GM19328 (cell line): ENCODE data around the gene ALDOA.

Experiments
- ATAC-seq: cut with Tn5 transposase; IDR thresholded peaks from one replicate; pipeline ENCODE4 v1.9.1; 2021; ENCODE audit warnings: mild to moderate bottlenecking, moderate library complexity; ENCODE audit not compliant: unreplicated experiment

ALDOA gene

DNA sequence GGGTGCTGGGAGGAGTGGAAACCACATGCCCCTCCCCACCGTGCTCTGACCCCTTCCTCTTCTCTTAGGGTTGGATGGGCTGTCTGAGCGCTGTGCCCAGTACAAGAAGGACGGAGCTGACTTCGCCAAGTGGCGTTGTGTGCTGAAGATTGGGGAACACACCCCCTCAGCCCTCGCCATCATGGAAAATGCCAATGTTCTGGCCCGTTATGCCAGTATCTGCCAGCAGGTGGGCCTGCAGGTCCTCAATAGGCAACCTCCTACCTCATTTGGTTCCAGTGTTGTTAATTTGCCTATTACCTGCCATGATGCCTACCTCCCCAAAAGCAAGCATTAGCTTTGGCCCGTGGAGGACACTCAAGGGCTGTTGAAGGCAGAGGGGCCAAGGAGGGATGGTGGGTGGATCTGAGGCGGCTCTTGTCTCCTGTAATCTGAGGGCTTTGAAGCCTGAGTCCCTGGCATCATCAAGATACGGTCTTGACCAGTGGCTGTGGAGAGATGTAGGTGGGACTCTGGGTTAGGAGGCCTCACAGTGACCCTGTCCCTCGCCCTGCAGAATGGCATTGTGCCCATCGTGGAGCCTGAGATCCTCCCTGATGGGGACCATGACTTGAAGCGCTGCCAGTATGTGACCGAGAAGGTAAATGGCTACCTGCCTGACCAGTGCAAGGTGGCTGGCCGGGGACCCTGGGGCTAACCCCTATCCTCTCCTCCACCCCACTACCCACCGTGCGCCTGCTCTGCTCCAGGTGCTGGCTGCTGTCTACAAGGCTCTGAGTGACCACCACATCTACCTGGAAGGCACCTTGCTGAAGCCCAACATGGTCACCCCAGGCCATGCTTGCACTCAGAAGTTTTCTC is 3.4 kb downstream of the ALDOA start:
- no peak for ATAC-seq

DNA sequence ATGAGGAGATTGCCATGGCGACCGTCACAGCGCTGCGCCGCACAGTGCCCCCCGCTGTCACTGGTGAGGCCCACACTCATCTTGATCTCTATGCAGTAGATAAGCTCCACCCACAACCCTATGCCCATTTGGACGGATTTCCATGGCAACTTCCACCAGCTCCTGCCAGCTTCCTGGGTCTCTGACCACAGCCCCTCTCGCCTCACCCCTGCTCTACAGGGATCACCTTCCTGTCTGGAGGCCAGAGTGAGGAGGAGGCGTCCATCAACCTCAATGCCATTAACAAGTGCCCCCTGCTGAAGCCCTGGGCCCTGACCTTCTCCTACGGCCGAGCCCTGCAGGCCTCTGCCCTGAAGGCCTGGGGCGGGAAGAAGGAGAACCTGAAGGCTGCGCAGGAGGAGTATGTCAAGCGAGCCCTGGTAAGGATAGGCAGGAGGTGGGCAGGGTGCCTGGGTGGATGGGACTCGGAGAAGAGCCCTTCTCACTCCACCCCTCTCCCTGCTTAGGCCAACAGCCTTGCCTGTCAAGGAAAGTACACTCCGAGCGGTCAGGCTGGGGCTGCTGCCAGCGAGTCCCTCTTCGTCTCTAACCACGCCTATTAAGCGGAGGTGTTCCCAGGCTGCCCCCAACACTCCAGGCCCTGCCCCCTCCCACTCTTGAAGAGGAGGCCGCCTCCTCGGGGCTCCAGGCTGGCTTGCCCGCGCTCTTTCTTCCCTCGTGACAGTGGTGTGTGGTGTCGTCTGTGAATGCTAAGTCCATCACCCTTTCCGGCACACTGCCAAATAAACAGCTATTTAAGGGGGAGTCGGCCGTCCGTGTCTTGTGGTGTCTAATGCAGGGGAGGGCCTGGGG is 4.3 kb downstream of the ALDOA start:
- ATAC-seq = no peak

DNA sequence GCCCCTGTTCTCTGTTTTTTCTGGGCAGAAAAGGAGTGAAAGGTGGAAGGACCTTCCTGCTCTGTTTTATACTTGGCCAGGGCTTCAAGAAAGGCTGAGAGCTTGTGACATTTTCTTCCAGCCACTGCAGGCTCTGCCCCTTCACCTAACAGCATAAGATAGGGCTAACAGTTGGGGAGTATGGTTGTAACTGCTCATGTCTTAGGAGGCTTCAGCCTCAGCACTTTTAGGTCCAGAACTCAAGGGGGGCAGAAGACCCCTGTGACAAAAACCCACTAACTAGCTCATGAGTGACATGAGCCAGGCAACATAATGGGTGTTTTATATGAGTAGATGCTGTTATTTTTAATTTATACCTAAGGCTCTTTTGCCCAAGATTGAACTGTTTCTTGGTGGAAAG is 4.9 kb downstream of the ALDOA start:
- no peak for ATAC-seq

DNA sequence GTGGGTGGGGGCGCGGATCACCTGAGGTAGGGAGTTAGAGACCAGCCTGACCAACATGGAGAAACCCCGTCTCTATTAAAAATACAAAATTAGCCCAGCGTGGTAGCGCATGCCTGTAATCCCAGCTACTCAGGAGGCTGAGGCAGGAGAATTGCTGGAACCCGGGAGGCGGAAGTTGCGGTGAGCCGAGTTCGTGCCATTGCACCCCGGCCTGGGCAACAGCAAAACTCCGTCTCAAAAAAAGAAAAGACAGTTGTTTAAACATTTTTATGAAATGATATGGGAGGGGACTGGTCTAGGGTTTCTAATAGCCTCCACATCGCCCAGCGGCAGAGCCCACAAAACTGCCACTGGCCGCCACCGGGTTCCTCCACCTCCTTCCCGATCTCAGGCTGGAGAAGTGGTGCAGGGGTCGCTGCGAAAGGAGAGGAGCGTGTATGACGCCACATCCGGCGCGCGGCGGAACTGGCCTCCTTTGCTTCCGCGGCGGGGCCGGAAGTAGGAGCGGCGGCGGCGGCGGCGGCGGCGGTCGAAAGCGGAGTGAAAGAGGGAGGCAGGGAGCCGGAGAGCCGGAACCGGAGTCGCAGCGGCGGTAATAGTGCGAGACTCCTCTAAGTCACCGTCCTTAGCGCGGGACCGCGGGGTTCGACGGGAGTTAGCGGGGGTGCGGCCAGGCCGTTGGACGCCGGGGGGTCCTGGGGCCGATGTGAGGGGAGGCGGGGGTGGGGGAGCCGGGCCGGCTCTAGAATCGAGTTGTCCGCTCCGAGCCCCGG is 10.1 kb downstream of the ALDOA start, which contains the start of gene PPP4C:
TSS of gene PPP4C (plus strand) at position 492 of the 773 bp plus-strand sequence. CDS start 384 bp downstream, outside the sequence.
- no peak for ATAC-seq

DNA sequence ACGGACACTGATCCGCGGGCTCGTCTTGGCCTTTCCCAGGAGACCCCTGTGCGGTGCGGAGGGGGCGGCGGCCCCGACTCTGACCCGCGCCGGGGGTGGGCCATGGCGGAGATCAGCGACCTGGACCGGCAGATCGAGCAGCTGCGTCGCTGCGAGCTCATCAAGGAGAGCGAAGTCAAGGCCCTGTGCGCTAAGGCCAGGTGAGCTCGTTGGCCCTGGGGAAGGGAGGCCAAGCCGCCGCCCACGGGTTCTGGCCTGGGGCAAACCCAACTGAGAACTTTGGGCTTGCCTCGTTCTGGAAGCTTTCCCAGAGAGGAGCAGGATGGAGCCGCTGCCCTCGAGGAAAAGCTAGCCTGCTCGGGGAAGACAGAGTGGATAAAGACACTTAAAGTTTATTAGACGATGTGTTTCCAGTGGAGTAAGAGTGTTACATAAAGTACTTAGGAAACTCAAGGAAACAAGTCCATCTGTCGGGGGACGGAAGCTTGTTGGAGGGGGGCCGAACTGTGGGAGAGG is 10.8 kb downstream of the ALDOA start:
- no peak for ATAC-seq

DNA sequence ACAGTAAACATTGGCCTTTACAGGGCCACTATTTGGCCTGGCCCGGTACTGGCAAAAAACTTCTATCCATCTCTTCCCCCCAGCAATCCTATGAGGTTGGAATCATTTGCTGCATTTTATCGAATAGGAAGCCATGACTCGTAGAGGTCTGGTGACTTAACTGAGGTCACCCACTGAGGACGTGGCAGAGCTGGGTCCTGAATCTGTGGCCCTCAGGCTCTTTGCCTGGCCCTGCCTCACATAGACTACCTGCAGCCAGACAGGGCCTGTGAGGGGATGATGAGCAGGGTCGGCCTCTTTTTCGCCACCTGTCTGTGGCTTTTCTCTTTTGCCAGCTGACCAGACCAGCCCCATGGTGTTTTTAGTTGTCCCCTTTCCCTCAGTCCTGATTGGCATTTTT is 12.1 kb downstream of the ALDOA start:
- no peak for ATAC-seq

DNA sequence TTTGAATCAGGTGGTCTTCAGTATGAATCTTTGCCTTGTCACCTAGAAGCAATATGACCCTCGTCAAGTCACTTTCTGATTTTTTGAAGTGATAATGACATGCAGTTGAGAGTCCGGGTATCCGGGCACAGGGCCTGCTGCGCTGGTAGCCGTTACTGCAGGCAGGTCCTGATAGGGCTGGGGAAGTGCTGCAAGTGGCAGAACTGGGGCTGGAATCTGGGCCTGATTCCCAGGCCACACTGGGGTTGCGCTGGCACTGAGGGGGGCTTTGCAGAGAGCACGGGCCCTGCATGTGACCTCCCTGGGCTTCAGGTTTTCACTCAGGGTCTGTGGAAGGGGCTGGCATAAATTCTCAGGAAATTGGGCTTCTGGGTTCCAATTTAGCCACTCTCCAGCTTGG is 13.2 kb downstream of the ALDOA start:
- no peak for ATAC-seq

DNA sequence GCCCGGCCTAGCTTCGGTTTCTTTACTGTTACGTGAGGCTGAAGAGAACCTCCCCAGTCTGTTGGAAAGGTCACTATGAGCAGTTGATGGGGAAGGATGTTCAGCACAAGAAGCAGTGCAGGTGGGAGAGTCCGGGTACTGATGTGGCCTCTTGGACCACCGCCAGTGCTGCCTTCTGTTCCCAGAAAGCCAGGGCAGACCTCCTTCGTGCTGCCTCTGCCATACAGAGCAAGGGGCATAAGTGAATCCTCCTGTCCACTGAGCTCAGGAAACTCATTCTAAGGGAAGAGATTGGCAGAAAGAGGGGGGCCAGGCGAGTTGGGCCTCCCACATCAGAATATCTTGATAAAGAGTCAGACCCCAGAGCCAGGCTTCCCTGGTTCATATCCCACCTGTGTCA is 13.9 kb downstream of the ALDOA start:
- ATAC-seq = no peak

DNA sequence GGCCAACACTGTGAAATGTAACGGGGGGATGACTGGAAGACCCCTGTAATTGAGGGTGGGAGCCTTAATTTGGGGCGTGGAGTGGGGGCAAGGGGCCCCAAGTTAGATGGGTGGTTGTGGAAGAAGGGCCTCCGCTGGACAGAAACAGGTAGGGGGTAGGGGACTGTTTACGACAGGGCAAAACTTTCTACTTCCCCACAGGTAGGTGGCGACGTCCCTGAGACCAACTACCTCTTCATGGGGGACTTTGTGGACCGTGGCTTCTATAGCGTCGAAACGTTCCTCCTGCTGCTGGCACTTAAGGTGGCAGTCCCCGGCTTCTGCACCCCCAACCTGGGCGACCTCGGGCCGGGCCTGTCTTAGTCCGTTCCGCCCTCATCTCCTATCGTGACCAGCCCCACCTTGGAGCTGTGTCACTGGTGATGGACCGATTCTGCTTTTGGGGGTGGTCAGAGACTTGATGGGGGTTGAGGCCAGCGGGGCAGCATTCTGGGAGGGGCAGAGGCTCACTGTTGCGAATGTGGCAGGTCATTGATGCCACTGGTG is 17.1 kb downstream of the ALDOA start:
- no peak for ATAC-seq

DNA sequence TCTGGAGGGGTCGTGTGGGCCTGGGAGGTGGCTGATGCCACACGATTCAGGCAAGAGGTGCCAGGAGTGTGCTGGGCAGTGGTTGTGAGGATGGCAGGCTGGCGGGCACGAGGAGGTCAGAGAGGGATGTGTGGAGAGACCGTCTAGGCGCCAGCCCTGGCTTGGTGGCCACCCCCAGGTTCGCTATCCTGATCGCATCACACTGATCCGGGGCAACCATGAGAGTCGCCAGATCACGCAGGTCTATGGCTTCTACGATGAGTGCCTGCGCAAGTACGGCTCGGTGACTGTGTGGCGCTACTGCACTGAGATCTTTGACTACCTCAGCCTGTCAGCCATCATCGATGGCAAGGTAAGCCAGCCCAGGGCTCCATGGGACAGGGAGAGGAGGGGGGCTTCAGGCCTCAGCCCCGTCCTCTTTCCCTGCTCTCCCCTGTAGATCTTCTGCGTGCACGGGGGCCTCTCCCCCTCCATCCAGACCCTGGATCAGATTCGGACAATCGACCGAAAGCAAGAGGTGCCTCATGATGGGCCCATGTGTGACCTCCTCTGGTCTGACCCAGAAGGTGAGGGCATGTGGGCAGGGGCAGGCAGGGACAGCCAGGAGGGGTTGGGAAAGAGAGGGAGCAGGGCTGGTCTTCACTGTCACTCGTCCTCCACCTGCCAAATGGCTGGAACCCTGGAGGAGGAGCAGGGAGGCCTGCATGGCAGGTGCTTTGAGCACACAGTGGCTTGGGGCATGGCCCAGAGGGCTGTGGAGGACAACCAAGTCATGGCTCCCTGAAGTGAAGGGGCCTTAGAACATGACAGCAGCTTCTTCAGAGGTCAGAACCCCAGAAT is 17.9 kb downstream of the ALDOA start:
- no peak for ATAC-seq

DNA sequence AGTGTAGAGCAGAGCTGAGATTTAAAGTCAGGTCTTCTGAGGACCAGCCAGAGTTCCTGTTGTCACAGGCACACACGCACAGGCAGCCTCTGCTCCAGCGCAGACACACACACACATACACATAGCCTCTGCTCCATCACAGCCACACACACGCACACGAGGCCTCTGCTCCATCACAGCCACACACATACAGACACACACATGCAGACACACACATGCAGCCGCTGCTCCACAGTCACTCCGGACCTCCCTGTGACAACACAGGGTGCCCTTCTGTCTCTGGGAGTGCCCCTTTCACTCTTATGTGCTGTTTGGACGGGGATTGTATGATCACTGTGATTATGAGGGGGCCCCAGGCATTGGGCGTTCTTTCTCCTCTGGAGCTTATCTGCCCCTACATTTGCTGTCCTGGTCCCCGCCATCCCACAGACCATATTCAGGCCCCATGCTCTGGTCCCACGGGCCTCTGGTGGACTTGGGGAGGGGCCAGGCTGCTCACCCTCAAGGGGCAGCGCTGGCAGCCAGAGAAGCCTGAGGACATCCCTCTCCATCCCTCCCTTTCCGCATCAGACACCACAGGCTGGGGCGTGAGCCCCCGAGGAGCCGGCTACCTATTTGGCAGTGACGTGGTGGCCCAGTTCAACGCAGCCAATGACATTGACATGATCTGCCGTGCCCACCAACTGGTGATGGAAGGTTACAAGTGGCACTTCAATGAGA is 18.7 kb downstream of the ALDOA start:
- ATAC-seq = no peak

DNA sequence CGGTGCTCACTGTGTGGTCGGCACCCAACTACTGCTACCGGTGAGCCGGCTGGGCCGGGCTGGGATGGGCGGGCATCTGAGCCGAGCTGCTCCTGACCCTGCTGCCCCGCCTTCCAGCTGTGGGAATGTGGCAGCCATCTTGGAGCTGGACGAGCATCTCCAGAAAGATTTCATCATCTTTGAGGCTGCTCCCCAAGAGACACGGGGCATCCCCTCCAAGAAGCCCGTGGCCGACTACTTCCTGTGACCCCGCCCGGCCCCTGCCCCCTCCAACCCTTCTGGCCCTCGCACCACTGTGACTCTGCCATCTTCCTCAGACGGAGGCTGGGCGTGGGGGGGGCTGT is 19.2 kb downstream of the ALDOA start:
- ATAC-seq = no peak

DNA sequence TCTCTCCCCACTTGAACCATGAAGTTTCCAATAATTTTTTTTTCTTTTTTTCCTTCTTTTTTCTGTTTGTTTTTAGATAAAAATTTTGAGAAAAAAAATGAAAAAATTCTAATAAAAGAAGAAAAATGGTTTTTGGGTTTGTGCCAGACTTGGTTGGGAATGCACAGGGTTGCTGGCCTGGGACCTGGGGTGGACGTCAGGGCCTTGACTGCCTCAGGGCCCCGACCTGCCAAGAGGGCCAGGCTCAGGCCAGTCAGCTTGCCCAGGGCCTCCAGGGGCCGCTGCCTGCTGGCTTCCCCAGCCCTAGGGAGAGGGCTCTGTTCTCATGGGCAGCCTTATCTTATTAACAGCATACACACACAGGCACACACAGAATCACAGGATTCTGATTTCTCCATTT is 19.7 kb downstream of the ALDOA start:
- no peak for ATAC-seq

DNA sequence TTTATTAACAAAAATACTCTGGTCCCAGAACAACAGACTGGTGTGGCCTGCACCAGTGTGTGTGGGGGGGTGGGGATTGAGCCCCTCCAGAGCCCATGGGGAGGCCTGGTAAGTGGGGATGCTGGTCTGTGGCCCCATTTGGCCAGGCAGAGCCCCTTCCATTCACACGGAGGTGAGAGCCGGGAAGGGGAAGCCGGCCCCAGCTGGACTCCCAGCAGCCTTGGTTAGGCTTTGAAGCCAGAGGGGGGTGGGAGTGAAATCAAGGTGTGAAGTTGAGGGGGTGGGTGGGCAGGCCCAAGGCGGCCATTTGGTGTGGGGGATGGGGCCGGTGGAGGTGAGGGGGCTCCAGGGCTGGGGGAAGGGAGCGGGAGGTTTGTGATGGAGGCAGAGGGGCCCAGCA is 20.3 kb downstream of the ALDOA start:
- ATAC-seq = no peak

DNA sequence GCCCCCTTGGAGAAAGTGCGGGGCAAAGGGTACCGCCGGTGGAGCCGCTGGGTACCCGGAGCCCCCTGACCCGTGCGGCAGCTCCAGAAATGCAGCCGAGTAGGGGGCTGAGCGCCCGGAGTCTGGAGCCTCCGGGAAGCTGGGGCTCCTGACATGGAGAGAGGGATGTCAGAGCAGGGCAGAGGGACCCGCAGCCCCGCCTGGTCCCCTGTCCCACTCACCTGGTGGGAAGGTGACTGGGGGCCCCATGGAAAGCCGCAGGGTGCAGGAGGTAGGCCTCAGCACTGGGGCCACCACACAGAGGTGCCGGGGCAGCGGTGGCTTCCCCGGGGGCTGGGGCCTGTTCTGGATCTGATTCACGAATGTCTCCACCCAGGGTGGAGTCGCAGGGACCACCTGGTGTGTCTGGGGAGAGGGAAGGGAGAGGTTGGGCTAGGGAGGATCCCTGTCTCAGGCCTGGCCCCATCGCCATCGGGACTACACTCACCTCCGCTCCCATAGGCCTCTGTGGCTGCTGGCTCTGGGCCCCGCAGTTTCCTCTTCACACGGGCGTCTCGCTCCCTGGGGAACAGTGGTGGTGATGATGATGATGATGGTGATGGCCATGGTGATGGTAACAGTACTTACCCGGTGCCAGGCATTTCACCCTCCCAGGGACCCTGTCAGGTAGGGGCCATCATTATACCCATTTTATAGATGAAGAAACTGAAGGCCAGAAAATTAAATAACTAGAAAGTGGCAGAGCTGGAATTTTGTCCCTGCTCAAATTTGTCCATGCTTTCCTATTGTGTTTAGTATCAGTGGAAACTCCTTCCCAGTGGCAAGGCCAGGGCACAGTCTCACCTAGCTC is 21.0 kb downstream of the ALDOA start:
- no peak for ATAC-seq

DNA sequence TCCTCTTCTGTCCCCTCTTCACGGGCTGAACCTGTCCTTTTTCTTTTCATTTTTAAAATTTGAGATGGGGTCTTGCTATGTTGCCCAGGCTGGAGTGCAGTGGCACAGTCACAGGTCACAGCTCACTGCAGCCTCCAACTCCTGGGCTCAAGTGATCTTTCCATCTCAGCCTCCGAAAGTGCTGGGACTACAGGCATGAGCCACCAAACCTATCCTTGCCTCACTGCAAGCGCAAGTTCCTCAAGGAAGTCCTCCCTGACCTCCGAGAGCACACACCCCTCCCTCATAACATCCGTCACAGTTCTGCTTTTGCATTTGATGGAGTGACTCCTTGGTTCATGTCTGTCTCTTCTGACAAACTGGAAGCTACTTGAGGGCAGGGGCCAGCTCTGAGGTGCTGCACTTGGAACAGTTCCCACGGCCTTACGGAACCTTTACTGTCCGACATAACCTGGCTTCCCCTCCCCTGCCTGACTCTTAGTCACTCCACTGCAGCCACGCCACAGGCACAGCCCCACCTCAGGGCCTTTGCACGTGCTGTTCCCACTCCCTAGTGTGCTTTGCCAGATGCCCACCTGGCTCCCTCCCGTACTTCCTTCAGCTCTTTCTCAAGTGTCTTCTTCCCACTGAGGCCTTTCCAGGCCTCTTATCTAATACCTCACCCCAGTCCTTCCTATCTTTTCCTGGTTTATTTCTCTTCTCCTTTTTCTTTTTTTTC is 21.8 kb downstream of the ALDOA start:
- ATAC-seq = no peak

DNA sequence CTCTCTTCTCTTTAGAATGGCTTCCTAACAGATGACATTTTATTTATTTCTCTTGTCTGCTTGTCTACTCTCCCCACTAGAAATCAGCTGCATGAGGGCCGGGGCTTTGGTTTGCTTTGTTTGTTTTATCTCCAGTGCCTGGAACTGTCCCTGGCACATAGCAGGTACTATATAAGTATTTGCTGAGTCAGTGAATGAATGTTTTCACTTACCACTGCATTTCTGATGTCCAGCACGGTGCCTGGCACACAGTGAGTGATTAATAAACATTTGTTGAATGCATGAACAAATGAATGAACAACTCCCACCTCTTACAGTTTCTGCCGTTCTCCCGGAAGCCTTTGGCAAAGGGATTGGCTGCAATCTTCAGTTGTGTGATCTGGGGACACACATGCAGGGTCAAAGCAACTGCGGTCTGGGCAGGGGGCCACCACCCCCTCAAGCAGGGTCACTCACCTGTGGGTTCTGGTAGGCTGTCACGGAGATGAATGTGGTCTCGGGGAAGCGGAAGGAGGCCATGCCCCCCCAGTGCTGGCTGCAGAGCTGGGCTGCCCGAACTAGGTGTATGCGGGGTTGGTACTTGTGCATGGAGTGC is 22.8 kb downstream of the ALDOA start:
- ATAC-seq = no peak
